Esophagus squamous epithelium (tissue), 5 donors: ENCODE measurements around the gene ENGASE. TPM values are rescaled to one million over a fixed set of nuclear protein-coding genes. Genes with fewer than 3 reads are reported as not detected.

Experiments
- DNase-seq: peaks from one replicate; lab custom pipeline; 2025; lab: John Stamatoyannopoulos, UW
- H3K27ac ChIP-seq, 4 donors: fragments of 200-600 bp; sonication (generic); one replicate each; pipeline ENCODE4 v1.5.1; 2016 to 2019; ENCODE audit warnings: mild to moderate bottlenecking in 1 of 4
- H3K27me3 ChIP-seq, 4 donors: fragments of 200-600 bp; sonication (generic); 1 replicate in 3 of 4; 2 replicates in 1 of 4; pipeline versions ENCODE4 v1.5.1 to v1.6.0; 2017 to 2021; ENCODE audit warnings: antibody characterized with exemption in 1 of 4
- H3K36me3 ChIP-seq, 3 donors: fragments of 200-600 bp; sonication (generic); one replicate each; pipeline ENCODE4 v1.5.1; 2016 to 2019
- H3K4me1 ChIP-seq, 3 donors: fragments of 200-600 bp; sonication (generic); one replicate each; pipeline ENCODE4 v1.5.1; 2017 to 2019
- H3K4me3 ChIP-seq, 4 donors: fragments of 200-600 bp; sonication (generic); 1 replicate in 3 of 4; 2 replicates in 1 of 4; pipeline ENCODE4 v1.5.1; 2016 to 2019; ENCODE audit warnings: mild to moderate bottlenecking in 2 of 4, moderate library complexity in 1 of 4
- H3K9me3 ChIP-seq, 3 donors: fragments of 200-600 bp; sonication (generic); one replicate each; pipeline ENCODE4 v1.5.1; 2016 to 2019
- CTCF ChIP-seq, 6 experiments: fragments of 450-650 bp in 4 of 6; fragments of 200-600 bp in 2 of 6; sonication (generic) in 2 of 6; IDR thresholded peaks; one replicate each; pipeline ENCODE4 v1.5.1; 2016 to 2019; ENCODE audit warnings: antibody characterized with exemption in 6 of 6, mild to moderate bottlenecking in 4 of 6, moderate library complexity in 4 of 6
- POLR2A ChIP-seq, 4 donors: fragments of 450-650 bp; IDR thresholded peaks; one replicate each; pipeline ENCODE4 v1.6.1; 2017; ENCODE audit warnings: antibody characterized with exemption in 4 of 4, mild to moderate bottlenecking in 4 of 4, moderate library complexity in 3 of 4
- WGBS, 2 donors: methylation state at CpG; one replicate each; pipeline ENCODE4 v1.1.5; 2018; 5-methylcytosine and 5-hydroxymethylcytosine counted together
- intact Hi-C: fragments of 100-400 bp; cut with DNase I; formaldehyde crosslinking; loops from one replicate; pipeline ENCODE4 v1.15.0; 2022
- total RNA-seq, 4 donors: library from RNA; depleted of rRNA; stranded (reverse); fragments of >200 nt; gene quantifications; one replicate each; pipeline ENCODE4 v1.1.0, GENCODE V29; 2016
- donor health status: DM: yes; HTN: yes; CAD: no.

The ENGASE gene
- total RNA-seq, 4 donors from 2014 or later: 6.0 to 32.2 (median 9.5) TPM

DNA sequence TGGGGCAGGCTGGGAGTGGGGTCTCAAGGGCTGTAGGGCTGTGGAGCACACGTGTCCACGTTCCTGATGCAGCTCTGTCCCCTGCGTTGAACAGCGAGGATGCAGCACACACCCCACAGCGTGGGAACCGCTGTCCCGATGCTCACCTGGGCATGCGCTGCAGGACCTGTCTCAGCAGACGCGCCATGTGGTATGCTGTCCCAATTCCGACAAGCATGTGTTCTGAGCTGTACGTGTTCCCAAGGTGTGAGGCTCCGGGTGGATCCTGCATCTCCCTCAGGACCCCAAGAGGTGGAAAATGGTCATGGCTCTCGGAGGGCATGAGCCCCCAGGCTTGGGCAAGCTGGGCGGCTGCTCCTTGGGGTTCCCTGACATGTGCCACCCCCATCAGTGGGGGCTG is 34.2 kb downstream of the ENGASE start:
- no peaks in the 10 kb centered on the region for H3K9me3 ChIP-seq
- DNase-seq: no peak
- WGBS, 2 donors: 70% methylated on average over 2 of the region's 15 CpGs; no CpG with 5 or more reads in 1 of the 2 donors
- H3K27me3 ChIP-seq: peaks cover 0 to 68% (median 0%) of the 10 kb centered on the region in 4 donors
- H3K4me3 ChIP-seq: no peak overlapping the region
- intact Hi-C loops: no loop called here
- TF ChIP-seq POLR2A (IDR thresholded peaks at IDR 0.05) (no peak), CTCF (IDR thresholded peaks at IDR 0.05) (no peak)
- H3K27ac ChIP-seq: no peak overlapping the region
- H3K4me1 ChIP-seq: peaks cover 0 to 1% (median 0%) of the 10 kb centered on the region in 3 donors
- no peaks in the 10 kb centered on the region for H3K36me3 ChIP-seq

DNA sequence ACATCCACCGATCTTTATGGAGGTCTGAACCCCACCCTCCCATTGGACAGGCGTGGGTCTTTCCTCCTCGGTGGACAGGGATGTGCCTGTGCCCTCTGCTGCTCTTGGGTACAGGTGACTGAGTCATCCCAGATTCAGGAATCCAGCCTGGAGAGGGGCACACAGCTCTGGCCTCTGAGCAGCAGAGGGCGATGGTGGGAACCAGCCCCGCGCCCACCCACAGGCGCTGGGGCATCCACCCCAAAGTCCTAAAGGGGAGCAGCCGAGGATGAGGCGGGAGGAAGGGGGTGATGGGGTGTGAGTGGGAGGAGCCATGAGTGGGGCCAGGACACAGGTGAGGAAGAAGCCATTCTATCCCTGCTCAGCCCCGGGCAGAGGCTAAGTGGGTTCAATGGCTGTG is 35.0 kb downstream of the ENGASE start:
- Histone ChIP-seq H3K4me1 (peaks cover 3 to 8% (median 4%) of the 10 kb centered on the region in 3 donors), H3K27ac (no peak overlapping the region), H3K27me3 (peaks cover 0 to 68% (median 0%) of the 10 kb centered on the region in 4 donors), H3K4me3 (no peak overlapping the region), H3K9me3 (no peaks in the 10 kb centered on the region), H3K36me3 (no peaks in the 10 kb centered on the region)
- intact Hi-C loops: no loop called here
- no peak for DNase-seq
- 38% methylated on average over 8 of the region's 10 CpGs; no CpG with 5 or more reads in 1 of the 2 donors for WGBS, 2 donors
- TF ChIP-seq POLR2A (IDR thresholded peaks at IDR 0.05) (no peak), CTCF (IDR thresholded peaks at IDR 0.05) (no peak)

DNA sequence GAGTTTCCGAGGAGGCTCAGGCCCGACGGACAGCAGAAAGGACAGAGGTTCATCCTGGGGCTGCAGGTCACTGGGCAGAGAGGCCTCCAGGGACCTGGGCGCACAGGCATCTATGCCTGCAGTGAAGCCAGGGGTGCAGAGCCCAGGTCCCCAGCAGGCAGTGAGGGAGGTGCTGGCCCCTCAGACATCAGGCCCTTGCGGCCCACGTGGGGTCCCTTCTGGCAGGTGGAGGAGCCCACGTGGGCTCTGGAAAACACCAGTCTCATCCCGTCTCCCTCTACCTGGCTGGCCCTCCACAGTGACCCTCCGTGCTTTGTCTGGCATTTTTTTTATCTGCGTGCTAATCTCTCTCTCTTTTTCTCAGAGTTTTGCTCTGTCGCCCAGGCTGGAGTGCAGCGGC is 36.5 kb downstream of the ENGASE start:
- H3K27ac ChIP-seq: no peak overlapping the region
- no peaks in the 10 kb centered on the region for H3K9me3 ChIP-seq
- no peaks in the 10 kb centered on the region for H3K36me3 ChIP-seq
- peaks cover 0 to 74% (median 0%) of the 10 kb centered on the region in 4 donors for H3K27me3 ChIP-seq
- H3K4me1 ChIP-seq: peaks cover 9 to 18% (median 10%) of the 10 kb centered on the region in 3 donors
- 79 to 85% methylated on average over 12 of the region's 12 CpGs for WGBS, 2 donors
- H3K4me3 ChIP-seq: no peak overlapping the region
- no peak for DNase-seq
- intact Hi-C loops: no loop called here
- TF ChIP-seq POLR2A (IDR thresholded peaks at IDR 0.05) (no peak), CTCF (IDR thresholded peaks at IDR 0.05) (no peak)

GRCh38 chr17:79112471-79112870 is 37.8 kb downstream of the ENGASE start:
- Histone ChIP-seq H3K4me3 (no peak overlapping the region), H3K36me3 (no peaks in the 10 kb centered on the region), H3K4me1 (peaks cover 9 to 18% (median 10%) of the 10 kb centered on the region in 3 donors), H3K9me3 (no peaks in the 10 kb centered on the region), H3K27ac (no peak overlapping the region), H3K27me3 (peaks cover 0 to 88% (median 0%) of the 10 kb centered on the region in 4 donors)
- intact Hi-C loops: no loop called here
- WGBS, 2 donors: 100% methylated on average over 1 to 3 of the region's 11 CpGs
- no peak for DNase-seq
- TF ChIP-seq CTCF (IDR thresholded peaks at IDR 0.05) (no peak), POLR2A (IDR thresholded peaks at IDR 0.05) (no peak)

DNA sequence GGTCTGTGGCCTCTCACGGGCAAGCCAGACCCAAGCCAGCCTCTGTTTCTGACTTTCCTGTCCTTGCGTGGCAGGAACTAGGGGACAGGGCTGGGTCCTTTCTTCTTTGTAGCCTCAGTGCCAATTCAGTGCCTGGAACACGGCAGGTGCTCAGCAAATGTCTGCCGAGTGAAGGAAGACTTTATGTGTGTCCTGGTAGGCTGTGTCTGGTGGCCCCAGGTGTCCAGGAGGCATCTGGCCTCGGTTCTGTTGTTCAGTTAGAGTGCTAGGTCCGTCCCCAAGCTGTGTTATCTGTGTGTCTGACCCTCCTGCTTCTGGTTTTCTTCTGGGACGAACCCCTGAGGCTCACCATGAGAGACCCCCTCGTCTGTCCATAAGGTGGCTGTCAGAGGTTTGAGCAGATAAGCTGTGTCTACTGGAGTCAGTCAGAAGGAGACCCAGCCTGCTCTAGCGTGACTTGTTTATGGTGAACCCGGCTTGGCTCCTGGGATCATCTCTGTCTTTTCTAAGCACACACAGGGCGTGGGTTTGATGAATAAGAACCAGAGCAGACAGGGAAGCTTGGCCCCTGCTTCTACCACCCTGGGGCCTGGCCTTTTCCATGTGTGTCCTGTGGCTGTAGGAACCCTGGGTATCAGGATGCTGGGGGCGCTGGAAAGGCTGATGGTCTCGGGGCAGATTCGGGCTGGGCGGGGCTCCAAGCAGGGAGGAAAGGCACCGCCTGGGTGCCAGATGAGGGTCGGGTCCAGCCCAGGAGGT is 39.3 kb downstream of the ENGASE start:
- TF ChIP-seq POLR2A (IDR thresholded peaks at IDR 0.05) (no peak), CTCF (IDR thresholded peaks at IDR 0.05) (no peak)
- intact Hi-C loops: no loop called here
- Histone ChIP-seq H3K27me3 (peaks cover 0 to 88% (median 0%) of the 10 kb centered on the region in 4 donors), H3K27ac (no peak overlapping the region), H3K9me3 (no peaks in the 10 kb centered on the region), H3K4me1 (peaks cover 9 to 18% (median 10%) of the 10 kb centered on the region in 3 donors), H3K36me3 (no peaks in the 10 kb centered on the region), H3K4me3 (no peak overlapping the region)
- 38 to 40% methylated on average over 2 to 5 of the region's 17 CpGs for WGBS, 2 donors
- no peak for DNase-seq
